ENCODE measurements around the gene ME3. TPM values are rescaled to one million over a fixed set of nuclear protein-coding genes. Genes with fewer than 3 reads are reported as not detected.

The ME3 gene
- total RNA-seq, 2 experiments from 2014 or later = not detected

Other genes starting within 250 kb of the ME3 start
- gene PRSS23, start 127.9 kb upstream of the ME3 start, total RNA-seq (2014; rRNA removed; shearing (Covaris generic)) = not detected in 2 replicates
- gene PRSS23, start 127.9 kb upstream of the ME3 start, total RNA-seq (2022) = not detected in 2 replicates